GM19397 (cell line): ENCODE results near the gene CWF19L1.

Source experiments
- ATAC-seq: cut with Tn5 transposase; IDR thresholded peaks from one replicate; pipeline ENCODE4 v1.9.1; 2021; ENCODE audit warnings: mild to moderate bottlenecking, moderate library complexity; ENCODE audit not compliant: unreplicated experiment

CWF19L1 gene

GRCh38 chr10:100183481-100183880, 84.0 kb downstream of the CWF19L1 start:
- ATAC-seq, result no peak

DNA sequence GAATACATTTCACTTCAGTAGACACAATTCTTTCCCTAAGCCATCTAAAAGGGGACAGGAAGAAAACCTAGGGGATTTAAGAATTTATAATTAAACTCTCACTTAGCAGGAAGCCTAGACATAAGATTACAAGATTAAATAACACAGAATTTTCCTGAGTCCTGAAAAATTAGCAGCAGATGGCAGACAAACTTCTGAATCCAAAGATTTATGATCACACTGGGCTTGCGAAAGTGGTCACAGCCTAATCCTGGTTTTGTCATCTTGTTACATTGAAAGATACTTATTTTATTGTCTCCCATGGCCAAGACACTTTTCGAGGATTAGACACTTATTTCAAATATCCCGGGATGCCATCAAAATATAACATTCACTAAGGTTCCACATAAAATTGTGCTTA, 84.5 kb downstream of the CWF19L1 start:
- ATAC-seq, result no peak
